ENCODE results near the gene GARNL3.

DNA sequence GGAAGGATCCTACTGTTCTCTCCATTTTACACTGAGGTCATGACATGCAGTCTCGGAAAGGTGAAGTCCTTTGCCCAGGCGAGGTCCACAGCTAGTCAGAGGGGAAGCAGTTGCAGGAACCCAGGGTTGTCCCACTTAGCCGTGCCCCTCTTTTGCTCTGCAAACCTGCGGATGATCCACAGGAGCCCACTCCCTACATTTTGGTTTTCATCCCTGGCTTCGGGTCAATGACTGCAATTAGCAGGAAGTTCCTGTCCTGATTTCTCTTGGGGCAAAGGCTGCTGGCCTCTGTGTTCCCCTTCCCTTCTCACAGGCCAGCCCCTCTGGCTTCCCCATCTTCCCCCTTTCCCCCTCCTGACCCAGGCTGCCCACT is 133.7 kb downstream of the GARNL3 start:
- TF ChIP-seq POLR2A (IDR thresholded peaks at IDR 0.05), result no peak
- TF ChIP-seq, protein P1, sequence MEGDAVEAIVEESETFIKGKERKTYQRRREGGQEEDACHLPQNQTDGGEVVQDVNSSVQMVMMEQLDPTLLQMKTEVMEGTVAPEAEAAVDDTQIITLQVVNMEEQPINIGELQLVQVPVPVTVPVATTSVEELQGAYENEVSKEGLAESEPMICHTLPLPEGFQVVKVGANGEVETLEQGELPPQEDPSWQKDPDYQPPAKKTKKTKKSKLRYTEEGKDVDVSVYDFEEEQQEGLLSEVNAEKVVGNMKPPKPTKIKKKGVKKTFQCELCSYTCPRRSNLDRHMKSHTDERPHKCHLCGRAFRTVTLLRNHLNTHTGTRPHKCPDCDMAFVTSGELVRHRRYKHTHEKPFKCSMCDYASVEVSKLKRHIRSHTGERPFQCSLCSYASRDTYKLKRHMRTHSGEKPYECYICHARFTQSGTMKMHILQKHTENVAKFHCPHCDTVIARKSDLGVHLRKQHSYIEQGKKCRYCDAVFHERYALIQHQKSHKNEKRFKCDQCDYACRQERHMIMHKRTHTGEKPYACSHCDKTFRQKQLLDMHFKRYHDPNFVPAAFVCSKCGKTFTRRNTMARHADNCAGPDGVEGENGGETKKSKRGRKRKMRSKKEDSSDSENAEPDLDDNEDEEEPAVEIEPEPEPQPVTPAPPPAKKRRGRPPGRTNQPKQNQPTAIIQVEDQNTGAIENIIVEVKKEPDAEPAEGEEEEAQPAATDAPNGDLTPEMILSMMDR (IDR thresholded peaks at IDR 0.05), result no peak
